Measurements from ENCODE around the gene CNOT6.
"Not testable (repeated sequence)": the region's sequence is repeated elsewhere in the genome, so short reads cannot be mapped to it uniquely, and the experiment has no call there.

Gene CNOT6

GRCh38 chr5:180515294-180515693, 21.1 kb downstream of the CNOT6 start:
- TF ChIP-seq CTCF (IDR thresholded peaks at IDR 0.05; ENCODE audit: low read depth, low read length), result no peak
- no peak overlapping the region for H3K4me3 ChIP-seq (ENCODE audit: low read depth, low read length)

- H3K4me3 ChIP-seq (ENCODE audit: low read depth, low read length), result not testable (repeated sequence)
Measured at GRCh38 chr5:180515974-180516373, 21.8 kb downstream of the CNOT6 start.

- no peak for TF ChIP-seq CTCF (IDR thresholded peaks at IDR 0.05; ENCODE audit: low read depth, low read length)
- no peak overlapping the region for H3K4me3 ChIP-seq (ENCODE audit: low read depth, low read length)
Measured at GRCh38 chr5:180516440-180516839, 22.3 kb downstream of the CNOT6 start.

GRCh38 chr5:180519098-180519497, 24.9 kb downstream of the CNOT6 start:
- TF ChIP-seq CTCF (IDR thresholded peaks at IDR 0.05; ENCODE audit: low read depth, low read length), result no peak
- no peak overlapping the region for H3K4me3 ChIP-seq (ENCODE audit: low read depth, low read length)

GRCh38 chr5:180521101-180521500, 26.9 kb downstream of the CNOT6 start:
- TF ChIP-seq CTCF (IDR thresholded peaks at IDR 0.05; ENCODE audit: low read depth, low read length), result no peak
- H3K4me3 ChIP-seq (ENCODE audit: low read depth, low read length), result no peak overlapping the region

GRCh38 chr5:180521591-180521990, 27.4 kb downstream of the CNOT6 start:
- no peak overlapping the region for H3K4me3 ChIP-seq (ENCODE audit: low read depth, low read length)
- no peak for TF ChIP-seq CTCF (IDR thresholded peaks at IDR 0.05; ENCODE audit: low read depth, low read length)

- no peak for TF ChIP-seq CTCF (IDR thresholded peaks at IDR 0.05; ENCODE audit: low read depth, low read length)
- no peak overlapping the region for H3K4me3 ChIP-seq (ENCODE audit: low read depth, low read length)
Measured at GRCh38 chr5:180522330-180522729, 28.2 kb downstream of the CNOT6 start.

GRCh38 chr5:180523629-180524466, 29.7 kb downstream of the CNOT6 start:
- TF ChIP-seq CTCF (IDR thresholded peaks at IDR 0.05; ENCODE audit: low read depth, low read length), result no peak
- no peak overlapping the region for H3K4me3 ChIP-seq (ENCODE audit: low read depth, low read length)

Measured in WI38 (cell line).